Vagina (tissue), 2 donors: ENCODE measurements around the gene KRTAP22-2.

Experiments
- POLR2A ChIP-seq, 2 donors: fragments of 450-650 bp; IDR thresholded peaks; one replicate each; pipeline ENCODE4 v1.6.1; 2017; ENCODE audit warnings: antibody characterized with exemption in 2 of 2, mild to moderate bottlenecking in 2 of 2, moderate library complexity in 2 of 2
- TF ChIP-seq, protein P1 (sequence below), 3 experiments: fragments of 450-650 bp in 2 of 3; fragments of 200-600 bp in 1 of 3; sonication (generic) in 1 of 3; IDR thresholded peaks; one replicate each; pipeline ENCODE4 v1.5.1; 2017 to 2019; ENCODE audit warnings: antibody characterized with exemption in 3 of 3, mild to moderate bottlenecking in 2 of 3, moderate library complexity in 2 of 3

DNA sequence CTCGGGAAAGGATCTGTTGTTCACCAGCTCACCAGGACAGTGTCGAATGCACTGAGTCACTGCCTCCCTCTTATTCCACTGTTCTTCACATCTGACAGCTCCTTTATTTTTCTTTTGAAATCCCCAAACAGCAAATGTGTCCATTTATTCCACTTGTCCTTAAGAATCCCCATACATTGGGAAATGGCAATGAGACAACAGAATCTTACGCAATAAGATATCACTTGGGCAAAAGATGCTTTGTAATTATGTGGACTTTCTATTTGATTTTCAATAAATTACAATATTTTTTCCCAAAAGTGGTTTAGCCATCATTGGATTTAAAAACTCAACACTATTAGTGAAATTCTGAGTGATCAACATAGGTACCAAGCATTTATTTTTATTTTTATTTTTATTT lies 48.5 kb upstream of the KRTAP22-2 start:
- TF ChIP-seq POLR2A (IDR thresholded peaks at IDR 0.05), result no peak
- TF ChIP-seq, protein P1, sequence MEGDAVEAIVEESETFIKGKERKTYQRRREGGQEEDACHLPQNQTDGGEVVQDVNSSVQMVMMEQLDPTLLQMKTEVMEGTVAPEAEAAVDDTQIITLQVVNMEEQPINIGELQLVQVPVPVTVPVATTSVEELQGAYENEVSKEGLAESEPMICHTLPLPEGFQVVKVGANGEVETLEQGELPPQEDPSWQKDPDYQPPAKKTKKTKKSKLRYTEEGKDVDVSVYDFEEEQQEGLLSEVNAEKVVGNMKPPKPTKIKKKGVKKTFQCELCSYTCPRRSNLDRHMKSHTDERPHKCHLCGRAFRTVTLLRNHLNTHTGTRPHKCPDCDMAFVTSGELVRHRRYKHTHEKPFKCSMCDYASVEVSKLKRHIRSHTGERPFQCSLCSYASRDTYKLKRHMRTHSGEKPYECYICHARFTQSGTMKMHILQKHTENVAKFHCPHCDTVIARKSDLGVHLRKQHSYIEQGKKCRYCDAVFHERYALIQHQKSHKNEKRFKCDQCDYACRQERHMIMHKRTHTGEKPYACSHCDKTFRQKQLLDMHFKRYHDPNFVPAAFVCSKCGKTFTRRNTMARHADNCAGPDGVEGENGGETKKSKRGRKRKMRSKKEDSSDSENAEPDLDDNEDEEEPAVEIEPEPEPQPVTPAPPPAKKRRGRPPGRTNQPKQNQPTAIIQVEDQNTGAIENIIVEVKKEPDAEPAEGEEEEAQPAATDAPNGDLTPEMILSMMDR (IDR thresholded peaks at IDR 0.05), result no peak
